ENCODE results near the gene PRRX2.

Gene PRRX2

GRCh38 chr9:129665389-129665775, at the start of gene PRRX2:
Gene PRRX2 (plus strand): TSS chr9:129665647. CDS start chr9:129665868, 221 bp downstream.
- peak; percentile 50 for DNase-seq (ENCODE audit: low read depth)

GRCh38 chr9:129617167-129617566, 48.3 kb upstream of the PRRX2 start:
- DNase-seq (ENCODE audit: low read depth), result peak; percentile 83

GRCh38 chr9:129619787-129620668, 45.4 kb upstream of the PRRX2 start:
- peak; percentile 68 for DNase-seq (ENCODE audit: low read depth)

- DNase-seq (ENCODE audit: low read depth), result no peak
Observed at GRCh38 chr9:129620669-129621295, 44.7 kb upstream of the PRRX2 start, which contains the start of gene C9orf50. Gene C9orf50 (minus strand): TSS chr9:129621101. CDS start chr9:129620574, 527 bp downstream.

GRCh38 chr9:129623331-129623730, 42.1 kb upstream of the PRRX2 start:
- DNase-seq (ENCODE audit: low read depth), result peak; percentile 65

GRCh38 chr9:129624168-129624759, 41.2 kb upstream of the PRRX2 start:
- DNase-seq (ENCODE audit: low read depth), result peak; percentile 76

GRCh38 chr9:129624947-129625346, 40.5 kb upstream of the PRRX2 start:
- peak; percentile 48 for DNase-seq (ENCODE audit: low read depth)

- peak; percentile 87 for DNase-seq (ENCODE audit: low read depth)
Observed at GRCh38 chr9:129626079-129626624, 39.3 kb upstream of the PRRX2 start, which contains the start of gene NTMT1. Gene NTMT1 (plus strand): TSS chr9:129626163. CDS start chr9:129632704, 6,541 bp downstream.

GRCh38 chr9:129626625-129627284, 38.7 kb upstream of the PRRX2 start:
- peak; percentile 90 for DNase-seq (ENCODE audit: low read depth)

- DNase-seq (ENCODE audit: low read depth), result no peak
Observed at GRCh38 chr9:129627556-129628440, 37.6 kb upstream of the PRRX2 start.

- DNase-seq (ENCODE audit: low read depth), result no peak
Observed at GRCh38 chr9:129628709-129629108, 36.7 kb upstream of the PRRX2 start.

GRCh38 chr9:129629251-129629820, 36.1 kb upstream of the PRRX2 start:
- DNase-seq (ENCODE audit: low read depth), result no peak

- peak; percentile 92 for DNase-seq (ENCODE audit: low read depth)
Observed at GRCh38 chr9:129630967-129631673, 34.3 kb upstream of the PRRX2 start.

- DNase-seq (ENCODE audit: low read depth), result no peak
Observed at GRCh38 chr9:129631674-129632129, 33.7 kb upstream of the PRRX2 start.

GRCh38 chr9:129632460-129632859, 33.0 kb upstream of the PRRX2 start:
- peak; percentile 67 for DNase-seq (ENCODE audit: low read depth)

- no peak for DNase-seq (ENCODE audit: low read depth)
Observed at GRCh38 chr9:129633207-129633606, 32.2 kb upstream of the PRRX2 start.

GRCh38 chr9:129633848-129634247, 31.6 kb upstream of the PRRX2 start:
- no peak for DNase-seq (ENCODE audit: low read depth)

- DNase-seq (ENCODE audit: low read depth), result no peak
Observed at GRCh38 chr9:129635099-129636065, 30.1 kb upstream of the PRRX2 start.

Data from ELR (cell line).